ENCODE results near the gene LAMTOR4. TPM values are rescaled to one million over a fixed set of nuclear protein-coding genes. Genes with fewer than 3 reads are reported as not detected.
A peak's percentile ranks its signal among the peaks of the same experiment; 100 is the strongest.

The LAMTOR4 gene
- total RNA-seq, 1 experiment from 2014 or later: 81.9 TPM

- no peak for DNase-seq (ENCODE audit: extremely low read depth, low read depth)
Observed at GRCh38 chr7:100152937-100153666, 4.4 kb downstream of the LAMTOR4 start.

- no peak for DNase-seq (ENCODE audit: extremely low read depth, low read depth)
Observed at GRCh38 chr7:100153708-100154535, 5.2 kb downstream of the LAMTOR4 start.

GRCh38 chr7:100154651-100155491, 6.2 kb downstream of the LAMTOR4 start:
- no peak for DNase-seq (ENCODE audit: extremely low read depth, low read depth)

- no peak for DNase-seq (ENCODE audit: extremely low read depth, low read depth)
Observed at GRCh38 chr7:100155553-100156317, 7.0 kb downstream of the LAMTOR4 start.

DNA sequence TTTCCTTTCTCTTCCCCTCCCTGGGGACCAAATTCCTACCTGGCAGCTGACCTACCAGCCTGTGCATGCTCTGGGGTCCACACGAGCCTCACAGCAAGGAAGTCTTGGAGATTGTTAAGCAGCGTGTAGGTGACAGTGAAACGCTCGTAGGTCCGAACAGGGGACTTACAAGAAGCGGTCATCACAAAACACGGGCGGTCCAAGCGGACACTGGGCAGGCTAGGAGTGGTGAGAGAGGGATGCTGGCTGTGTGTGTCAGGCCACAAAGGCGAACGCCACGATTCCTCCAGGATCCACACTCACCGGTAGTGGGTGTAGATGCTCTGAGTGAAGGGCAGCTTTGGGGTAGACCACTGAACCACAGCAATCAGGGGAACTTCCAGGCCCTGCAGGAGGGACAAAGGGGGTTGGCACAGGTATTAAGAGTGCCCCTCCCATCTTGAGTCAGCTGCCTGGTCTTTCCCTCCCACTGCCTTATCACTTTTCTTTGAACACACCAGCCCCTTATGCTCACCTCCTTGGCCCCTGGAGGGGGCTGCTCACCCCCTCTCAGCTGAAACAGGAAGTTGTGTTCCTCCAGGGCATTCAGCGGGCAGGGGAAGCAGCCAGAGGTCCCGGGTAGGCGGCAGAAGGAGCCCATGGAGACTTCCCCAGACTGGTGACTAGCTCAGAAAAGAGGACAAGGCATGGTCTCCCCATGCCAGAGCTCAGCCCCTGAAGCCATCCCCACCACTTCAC, 7.8 kb downstream of the LAMTOR4 start:
- DNase-seq (ENCODE audit: extremely low read depth, low read depth): no peak

GRCh38 chr7:100157069-100157333, 8.3 kb downstream of the LAMTOR4 start:
- no peak for DNase-seq (ENCODE audit: extremely low read depth, low read depth)

DNA sequence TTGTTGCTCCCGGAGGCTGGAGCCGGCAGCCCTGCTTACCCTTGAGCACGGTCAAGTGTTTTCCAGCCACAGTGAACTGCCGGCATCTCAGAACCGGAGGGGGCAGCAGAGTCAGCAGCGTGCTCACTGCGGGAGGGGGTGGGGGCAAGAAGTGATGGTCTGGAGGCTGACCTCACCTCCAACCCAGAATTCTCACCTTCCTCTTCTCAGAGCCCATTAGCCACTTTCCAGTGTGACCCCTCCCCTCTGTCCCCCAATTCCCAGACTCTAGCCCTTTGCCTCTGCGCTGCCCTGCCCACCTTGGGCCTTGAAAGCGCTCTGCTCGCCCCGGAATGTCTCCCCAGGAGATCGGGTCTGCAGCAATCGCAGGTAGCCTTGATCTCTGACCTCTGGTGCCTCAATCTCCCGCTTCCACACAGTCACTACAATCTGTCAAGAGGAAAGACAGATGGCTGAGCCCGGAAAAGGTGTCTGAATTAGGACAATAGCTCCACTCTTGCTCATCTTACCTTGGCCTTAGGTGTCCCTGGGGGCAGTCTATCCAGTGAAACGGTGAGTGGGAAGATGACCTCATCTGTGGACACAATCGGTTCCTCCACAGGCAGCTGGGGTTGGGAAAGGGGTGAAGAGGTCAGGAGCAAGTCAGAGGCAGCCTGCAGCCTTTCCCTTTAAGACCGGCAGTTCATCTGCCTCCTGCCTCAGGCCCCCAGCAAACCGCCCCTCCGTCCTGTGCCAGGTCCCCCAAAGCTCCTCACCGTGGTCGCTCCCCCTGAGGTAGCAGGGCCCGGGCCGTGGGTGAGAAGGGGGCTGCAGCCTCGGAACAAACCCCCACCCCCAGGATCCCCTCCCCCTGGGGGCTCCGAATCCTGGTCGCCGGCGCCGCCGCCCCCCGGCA, 8.9 kb downstream of the LAMTOR4 start:
- no peak for DNase-seq (ENCODE audit: extremely low read depth, low read depth)

DNA sequence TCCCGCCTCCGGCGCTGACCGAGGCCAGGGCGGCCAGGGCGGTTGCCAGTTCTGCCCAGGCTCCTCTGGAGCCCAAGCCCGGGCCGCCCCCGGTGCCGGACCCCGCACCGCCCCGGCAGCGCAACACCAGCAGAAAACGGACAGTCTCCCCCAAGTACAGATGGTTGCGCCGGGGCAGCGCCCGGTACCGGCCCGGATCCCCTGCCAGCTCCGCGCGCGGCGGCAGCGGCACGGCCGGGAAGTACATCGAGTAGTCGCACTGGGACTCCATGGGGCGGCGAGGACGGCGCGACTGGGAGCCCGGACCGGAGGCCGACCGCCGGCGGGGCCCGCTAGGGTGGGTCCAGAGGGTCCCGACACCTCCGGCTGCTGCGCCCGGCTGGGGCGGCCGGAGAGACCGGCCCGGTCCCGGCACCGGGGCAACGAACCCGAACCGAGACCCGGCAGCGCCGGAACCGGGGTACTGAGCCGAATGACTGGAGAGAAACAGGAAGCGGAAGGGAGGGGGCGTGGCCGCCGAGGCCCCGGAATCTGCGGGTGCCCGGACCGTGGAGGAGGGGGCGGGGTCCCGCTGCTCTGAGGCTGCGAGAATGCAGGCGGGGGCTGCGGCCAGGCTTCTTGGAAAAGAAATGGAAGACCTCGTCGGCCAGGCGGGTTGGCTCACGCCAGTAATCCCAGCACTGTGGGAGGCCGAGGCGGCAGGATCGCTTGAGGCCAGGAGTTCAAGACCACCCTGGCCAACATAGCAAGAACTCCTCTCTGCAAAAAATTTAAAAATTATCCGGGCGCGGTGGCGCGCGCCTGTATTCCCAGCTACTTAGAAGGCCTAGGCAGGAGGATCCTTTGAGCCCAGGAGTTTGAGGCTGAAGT, 9.7 kb downstream of the LAMTOR4 start, which contains the start of gene TRAPPC14:
TRAPPC14 (minus strand) TSS at position 495 of the 870 bp plus-strand sequence; CDS start at position 271, 224 bp downstream.
- peak; percentile 66 for DNase-seq (ENCODE audit: extremely low read depth, low read depth)

DNA sequence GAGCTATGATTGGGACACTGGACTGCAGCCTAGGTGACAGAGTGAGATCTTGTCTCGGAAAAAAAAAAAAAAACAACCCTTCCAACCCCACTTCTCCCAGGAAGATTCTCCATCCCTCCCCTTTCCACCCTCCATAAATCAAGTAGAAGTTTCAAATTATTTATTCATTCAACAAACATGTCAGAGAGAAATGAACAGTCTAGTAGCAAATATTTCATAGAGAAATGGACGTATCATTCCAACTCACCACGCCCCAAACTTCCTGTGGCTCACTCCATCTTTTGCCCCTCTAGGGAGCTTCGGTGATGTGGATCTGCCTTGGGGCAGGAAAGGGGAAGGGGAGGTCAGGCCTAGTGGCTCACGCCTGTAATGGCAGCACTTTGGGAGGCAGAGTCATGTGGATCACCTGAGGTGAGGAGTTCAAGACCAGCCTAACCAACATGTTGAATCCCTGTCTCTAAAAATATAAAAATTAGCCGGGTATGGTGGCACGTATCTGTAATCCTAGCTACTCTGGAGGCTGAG, 10.4 kb downstream of the LAMTOR4 start:
- DNase-seq (ENCODE audit: extremely low read depth, low read depth): no peak

- DNase-seq (ENCODE audit: extremely low read depth, low read depth): no peak
Observed at GRCh38 chr7:100160067-100160466, 11.3 kb downstream of the LAMTOR4 start.

DNA sequence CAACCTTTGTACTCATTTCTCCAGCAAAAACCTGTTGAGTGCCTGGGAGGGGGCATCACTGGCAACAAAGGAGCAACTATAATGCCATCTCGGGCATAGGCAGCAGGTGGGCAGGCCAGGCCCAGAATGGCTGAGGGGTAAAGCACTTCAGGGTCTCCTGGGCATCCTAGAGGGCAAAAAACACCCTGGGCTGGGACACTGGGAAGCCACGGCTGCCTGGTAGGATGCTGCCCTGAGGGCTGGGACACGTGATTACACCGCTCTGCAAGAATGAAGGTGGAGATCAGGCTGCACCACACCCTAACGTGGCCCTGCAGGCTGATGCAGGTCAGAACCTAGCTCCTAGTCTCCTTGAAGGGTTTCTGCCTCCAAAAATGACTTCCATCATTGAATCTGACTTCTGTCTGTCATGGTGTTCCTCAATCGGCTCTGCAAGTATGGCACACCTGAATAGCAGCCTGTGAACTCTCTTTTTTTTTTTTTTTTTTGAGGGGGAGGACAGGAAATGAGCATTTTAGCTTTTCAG, 14.4 kb downstream of the LAMTOR4 start:
- DNase-seq (ENCODE audit: extremely low read depth, low read depth): no peak

DNA sequence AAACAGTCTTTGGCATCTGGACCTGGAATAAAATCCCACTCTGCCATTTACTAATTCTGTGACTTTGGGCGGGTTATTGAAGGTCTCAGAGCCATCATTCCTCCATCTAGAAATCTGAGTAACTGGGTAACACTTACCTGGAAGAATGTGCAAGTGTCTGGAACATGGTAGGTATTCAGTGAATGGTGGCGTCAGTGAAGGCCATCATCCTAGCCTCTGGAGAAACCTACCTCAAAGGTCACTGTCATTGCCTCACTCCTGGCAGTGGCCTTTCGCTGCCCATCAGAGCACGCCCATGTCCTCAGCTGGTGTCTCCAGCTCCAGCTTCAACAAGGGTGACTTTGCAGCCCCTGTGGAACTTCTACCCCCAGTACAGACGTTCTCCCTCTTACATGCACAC, 15.2 kb downstream of the LAMTOR4 start:
- no peak for DNase-seq (ENCODE audit: extremely low read depth, low read depth)

DNA sequence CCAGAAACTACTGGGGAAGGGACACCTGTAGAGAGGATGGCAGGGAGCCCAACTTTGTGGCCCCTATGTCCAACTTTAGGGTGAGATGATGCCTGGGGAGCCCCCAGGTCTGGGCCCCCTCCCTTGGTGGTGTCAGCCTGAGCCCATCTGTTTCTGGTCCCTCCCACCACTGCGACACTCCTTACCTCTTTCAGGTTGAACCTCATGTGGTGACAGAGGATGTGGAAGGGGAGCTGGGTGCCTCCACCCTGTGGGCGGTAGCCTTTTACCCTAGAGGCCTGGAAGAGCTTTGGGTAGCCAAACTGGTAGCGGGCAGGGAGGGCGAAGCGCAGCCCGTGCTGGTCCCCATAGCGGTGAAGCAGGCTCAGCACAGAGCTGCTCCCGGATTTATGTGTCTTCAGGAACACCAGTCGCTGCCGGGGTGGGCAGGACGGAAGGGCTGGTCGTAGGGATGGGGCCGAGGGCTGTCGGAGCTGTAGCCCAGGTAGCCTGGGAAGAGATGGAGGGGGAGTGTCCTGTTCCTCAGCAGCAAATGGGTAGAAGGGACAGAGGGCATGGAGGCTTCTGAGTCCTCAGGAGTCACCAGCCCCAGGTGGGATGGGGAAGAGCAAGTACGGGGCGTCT, 17.7 kb downstream of the LAMTOR4 start:
- DNase-seq (ENCODE audit: extremely low read depth, low read depth): no peak

- no peak for DNase-seq (ENCODE audit: extremely low read depth, low read depth)
Observed at GRCh38 chr7:100166970-100167911, 18.5 kb downstream of the LAMTOR4 start.

GRCh38 chr7:100167912-100168323, 19.2 kb downstream of the LAMTOR4 start:
- no peak for DNase-seq (ENCODE audit: extremely low read depth, low read depth)
